ENCODE results near the gene NAPB.
"Not testable (repeated sequence)": the region's sequence is repeated elsewhere in the genome, so short reads cannot be mapped to it uniquely, and the experiment has no call there.

Gene NAPB

DNA sequence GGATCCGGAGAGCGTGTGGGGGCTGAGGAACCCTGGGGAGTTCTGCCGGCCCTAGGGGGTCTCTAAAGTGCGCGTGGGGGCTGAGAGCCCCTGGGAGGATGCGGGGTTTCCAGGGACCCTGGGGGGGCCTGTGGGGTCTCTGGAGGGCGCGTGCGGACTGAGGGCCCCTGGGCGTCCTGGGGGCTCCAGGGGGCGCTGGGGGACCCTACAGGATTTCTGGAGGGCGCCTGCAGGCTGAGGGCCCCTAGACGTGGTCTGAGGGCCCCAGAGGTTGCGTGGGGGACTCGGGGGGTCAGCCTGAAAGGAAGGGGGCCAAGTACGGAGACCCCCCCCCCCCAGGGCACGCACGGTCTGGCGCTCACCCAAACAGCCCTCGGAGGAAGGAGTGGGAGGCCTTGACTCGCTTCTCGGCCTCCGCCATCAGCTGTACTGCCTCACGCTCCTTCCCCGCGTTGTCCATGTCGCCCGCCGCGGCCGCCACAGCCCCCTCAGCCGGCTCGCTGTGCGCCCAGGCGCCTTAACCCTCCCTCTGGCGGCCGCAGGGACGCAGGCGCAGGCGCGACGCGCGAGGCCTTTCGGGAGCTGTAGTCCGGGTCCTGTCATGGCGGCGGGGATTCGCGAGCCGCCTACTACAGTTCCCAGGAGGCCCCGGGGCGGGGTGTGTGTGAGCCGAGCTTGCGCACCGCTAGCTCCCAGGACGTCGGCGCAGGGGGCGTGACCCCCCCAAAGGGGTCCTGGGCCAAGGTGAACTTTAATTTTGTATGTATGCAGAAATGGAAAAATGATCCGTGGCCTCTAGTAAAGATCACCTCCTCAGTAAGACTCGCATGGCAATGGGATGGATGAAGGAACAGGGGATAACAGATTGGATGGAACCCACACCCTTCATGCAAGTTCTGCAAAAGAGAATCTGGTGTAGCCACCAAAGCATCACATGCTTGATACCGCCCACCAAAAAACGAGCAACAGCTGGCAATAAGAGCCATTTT is at the start of gene NAPB:
Gene NAPB, minus strand, starts transcription at position 546 of the 989 bp plus-strand sequence. Its CDS starts 86 bp downstream, at position 460.
- DNase-seq, result peak; percentile 68

DNA sequence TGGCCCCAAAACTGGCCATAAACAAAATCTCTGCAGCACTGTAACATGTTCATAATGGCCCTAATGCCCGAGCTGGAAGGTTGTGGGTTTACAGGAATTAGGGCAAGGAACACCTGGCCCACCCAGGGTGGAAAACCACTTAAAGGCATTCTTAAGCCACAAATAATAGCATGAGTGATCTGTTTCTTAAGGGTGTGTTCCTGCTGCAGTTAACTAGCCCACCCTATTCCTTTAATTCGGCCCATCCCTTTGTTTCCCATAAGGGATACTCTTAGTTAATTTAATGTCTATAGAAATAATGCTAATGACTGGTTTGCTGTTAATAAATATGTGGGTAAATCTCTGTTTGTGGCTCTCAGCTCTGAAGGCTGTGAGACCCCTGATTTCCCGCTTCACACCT is 45.7 kb upstream of the NAPB start:
- not testable (repeated sequence) for DNase-seq

DNA sequence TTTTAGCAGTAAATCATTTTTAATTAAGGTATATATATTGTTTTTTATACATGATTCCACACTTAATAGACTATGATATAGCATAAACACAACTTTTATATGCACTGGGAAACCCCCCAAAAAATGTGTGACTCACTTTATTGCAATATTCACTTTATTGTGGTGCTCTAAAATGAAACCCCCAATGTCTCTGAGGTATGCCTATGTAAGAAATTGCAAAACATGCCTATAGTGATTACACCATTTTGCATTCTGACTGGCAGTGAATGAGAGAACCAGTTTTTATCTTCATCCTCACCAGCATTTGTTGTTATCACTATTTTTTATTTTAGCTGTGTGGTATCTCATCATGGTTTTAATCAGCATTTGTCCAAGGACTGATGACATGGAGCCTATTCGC is 39.9 kb upstream of the NAPB start:
- no peak for DNase-seq

DNA sequence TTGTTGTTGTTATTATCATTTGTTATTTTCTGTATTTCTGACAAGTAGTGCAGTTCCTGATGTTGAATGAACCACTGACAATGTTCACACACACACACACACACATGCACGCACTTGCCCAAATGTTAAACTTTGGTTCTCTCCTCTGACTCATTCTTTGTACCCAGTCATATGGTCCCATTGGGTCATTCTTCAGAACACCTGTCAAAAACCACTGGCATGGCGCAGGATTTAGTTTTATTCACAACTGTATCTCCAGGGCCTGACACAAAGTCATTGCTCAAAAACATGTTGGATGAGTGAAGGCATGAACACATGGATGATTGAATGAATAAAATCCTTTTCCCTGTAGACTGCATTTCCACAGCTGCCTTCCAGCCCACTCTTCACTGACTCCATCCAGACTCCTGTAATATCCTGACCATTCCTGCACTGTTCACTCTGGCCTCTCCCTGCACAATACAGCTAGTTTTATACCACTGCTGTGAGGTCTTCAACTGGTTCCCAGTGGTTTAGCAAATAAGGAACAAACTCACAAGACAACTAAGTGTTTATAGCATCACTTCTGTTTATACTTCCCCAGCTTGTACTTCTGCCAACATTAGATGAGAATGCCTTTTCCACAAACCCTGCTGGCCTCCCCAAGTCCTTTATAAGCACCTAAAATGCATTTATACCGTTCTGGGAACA is 38.3 kb upstream of the NAPB start:
- DNase-seq, result no peak

DNA sequence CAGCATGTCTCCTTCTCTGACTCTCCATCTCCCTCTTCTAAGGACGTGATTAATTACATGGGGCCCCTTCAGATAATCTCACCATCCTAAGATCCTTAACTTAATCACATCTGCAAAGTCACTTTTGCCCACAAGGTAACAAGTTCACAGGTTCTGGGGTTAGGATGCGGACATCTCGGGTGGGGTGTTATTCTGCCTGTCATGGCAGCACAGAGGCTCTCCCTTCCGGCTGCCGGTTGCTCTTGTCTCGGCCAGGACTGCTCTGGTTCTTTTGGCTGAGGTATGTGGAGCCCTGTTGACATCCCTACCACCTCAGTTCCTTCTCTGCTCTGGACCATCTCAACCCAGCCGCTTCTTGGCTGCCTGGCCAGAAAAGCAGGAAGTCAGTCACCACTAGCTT is 35.6 kb upstream of the NAPB start:
- DNase-seq, result no peak

DNA sequence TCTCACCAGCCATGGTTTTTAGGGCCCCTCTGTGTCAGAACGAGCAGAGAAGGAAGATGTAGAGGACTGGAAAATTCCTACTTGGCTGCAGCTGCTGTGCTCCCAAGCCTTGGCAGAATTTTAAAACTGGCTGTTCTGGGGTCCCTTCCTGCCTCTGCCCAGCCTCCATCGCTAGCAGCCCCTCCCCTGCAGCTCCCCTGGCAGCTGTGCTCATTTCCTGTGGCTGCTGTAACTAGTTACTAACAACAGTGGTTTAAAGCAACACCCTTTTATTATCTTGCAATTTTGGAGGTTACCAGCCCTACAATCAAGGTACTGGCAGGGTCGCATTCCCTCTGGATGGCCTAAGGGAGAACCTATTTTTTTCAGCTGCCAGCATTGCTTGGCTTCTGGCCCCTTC is 35.1 kb upstream of the NAPB start:
- DNase-seq, result no peak

DNA sequence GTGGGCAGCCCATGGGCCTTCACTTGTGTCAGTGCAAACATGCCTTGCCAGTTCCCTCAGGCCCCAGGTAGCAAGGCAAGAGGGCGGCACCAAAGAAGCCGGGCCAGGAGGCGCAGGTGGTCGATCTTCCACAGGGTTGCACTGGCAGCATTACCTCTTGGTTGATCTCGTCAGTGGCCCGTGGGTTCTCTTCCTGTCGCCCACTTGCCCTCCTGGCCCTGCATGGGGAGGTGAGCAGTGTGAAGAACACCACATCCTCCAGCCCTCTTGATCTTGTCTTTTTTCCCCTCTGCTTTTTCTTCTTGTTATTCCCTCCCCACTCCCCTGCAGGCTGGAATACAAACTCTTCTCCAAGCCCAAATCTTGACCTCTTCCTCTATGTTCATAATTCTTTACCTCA is 34.4 kb upstream of the NAPB start:
- DNase-seq, result no peak

DNA sequence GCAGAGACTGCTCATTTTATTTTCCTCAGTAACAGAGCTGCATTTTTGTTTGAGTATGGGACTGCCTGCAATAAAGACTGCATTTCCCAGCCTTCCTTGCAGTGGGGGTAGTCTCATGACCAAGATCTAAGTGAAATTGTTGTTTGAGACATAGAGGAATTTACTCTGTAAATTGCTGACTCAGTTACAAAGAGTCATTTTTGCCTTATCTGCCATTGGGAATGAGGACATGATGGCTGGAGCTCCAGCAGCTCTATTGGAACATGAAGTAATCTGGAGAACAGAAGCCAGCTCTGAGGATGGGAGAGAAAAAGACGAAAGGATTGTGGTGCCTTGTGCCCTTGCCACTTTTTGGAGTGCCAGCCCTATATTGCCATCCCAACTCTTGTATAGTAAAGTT is 33.5 kb upstream of the NAPB start:
- no peak for DNase-seq

DNA sequence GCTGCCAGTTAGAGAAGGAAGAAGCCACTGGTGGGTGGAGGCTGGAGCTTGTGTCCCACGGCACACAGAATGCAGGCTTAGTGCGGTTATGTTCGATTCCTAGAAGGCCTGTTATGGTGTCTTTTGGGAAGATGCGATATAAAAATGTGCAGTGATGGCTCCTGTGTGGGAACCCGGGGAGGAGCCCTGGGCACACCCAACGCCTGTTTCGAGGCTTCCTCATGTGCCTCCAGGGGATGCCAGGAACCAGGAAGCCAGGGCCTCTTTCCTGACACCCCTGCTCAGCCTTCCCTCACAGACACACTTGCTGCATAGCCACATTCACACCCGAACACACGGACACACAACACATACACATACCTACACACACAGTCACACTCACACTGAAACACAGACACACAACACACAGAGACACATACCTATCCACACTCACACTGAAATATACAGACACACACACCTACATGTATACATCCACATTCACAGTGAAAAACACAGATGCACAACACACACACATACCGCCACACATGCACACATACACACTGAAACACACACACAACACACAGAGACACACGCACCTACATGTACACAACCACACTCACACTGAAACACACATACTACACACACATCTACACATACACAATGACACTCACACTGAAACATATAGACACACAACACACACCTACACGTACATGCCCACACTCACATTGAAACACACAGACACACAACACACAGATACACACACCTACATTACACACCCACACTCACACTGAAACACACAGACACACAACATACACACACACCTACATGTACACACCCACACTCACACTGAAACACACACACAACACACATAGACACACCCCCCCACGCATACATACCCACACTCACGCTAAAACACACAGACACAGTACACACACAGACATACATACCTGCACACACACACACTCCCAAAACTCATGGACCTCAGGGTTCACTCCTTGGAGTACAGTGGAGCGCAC is 32.6 kb upstream of the NAPB start:
- DNase-seq, result no peak

DNA sequence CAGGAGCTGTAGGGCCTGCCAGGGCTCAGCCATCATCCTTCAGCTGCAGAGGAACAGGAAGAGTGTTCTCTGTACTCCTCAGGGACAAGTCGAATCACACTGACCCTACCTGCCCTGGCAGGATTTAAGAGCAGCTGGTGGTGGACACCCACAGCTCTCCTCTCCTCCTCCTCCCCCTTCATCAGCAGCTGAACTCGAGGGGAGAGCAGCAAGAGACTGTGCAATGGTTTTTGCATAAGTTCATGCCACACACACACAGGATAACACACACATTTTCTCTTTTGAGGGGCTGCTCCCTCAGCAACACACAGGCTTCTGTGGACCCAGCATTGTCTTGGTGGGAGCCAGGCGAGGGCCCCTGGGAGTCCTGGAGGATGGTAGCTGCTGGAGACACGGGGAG is 31.5 kb upstream of the NAPB start, which contains the start of gene CST11:
Gene CST11, minus strand, starts transcription at position 101 of the 400 bp plus-strand sequence. Its CDS starts 65 bp downstream, at position 36.
- no peak for DNase-seq

DNA sequence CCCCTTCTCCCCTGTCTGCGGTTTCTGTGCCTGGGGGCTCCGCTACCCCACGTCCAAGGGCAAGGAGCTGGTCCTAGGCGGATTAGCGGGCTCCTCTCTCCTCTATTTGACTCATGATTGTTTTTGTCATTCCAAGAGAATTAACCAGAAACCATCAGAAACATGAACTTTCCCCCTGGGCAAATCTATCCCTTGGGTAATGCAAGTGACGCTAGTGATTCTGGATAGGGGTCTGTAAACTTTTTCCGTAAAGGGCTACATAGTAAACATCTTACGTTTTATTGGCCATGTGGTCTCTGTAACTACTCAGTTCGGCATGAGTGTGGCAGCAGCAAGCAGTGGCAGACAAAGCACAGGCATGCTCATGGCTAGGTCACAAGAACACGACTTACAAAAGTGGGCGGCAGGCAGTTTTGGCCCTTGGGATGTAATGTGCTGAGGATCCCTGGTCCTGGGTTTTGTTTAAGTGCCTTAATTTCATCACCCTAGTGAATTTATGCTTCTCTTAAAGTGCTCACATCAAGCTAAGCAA is 30.7 kb upstream of the NAPB start:
- DNase-seq, result no peak

DNA sequence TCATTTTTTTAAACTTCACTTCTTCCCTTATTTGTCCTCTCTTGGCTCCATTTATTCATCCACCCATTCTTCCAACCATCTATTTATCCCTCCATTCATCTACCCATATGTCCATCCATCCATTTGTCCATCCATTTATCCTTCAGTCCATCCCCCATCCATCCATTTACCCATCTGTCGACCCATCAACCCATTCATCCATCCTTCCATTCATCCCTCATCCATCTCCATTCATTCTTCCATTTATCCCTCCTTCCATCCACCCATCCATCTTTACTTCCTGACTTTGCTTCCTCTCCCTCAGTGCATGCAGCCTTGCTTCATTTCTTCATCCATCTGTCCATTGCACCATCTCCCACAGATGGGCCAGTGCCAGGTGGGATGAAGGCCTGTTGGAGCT is 29.6 kb upstream of the NAPB start:
- DNase-seq, result no peak

DNA sequence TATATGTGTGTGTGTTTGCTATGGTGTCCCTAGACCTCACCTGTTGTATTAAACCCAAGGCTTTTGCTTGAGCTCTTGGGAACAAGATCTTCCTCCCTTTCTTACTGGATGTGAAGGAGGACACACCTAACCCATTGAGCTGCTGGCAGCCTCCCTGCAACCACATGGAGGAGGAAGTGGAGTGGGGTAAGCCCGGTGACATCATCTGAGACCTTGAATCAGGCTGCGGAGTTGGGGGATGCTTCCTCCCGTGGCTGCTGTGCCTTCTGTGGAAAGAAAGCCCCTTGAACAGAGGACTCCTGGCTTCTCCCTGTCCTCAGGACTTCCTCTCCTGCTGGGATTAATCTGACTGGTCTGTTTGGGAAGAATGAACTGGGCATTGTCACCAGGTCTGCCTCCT is 28.1 kb upstream of the NAPB start:
- DNase-seq, result no peak

DNA sequence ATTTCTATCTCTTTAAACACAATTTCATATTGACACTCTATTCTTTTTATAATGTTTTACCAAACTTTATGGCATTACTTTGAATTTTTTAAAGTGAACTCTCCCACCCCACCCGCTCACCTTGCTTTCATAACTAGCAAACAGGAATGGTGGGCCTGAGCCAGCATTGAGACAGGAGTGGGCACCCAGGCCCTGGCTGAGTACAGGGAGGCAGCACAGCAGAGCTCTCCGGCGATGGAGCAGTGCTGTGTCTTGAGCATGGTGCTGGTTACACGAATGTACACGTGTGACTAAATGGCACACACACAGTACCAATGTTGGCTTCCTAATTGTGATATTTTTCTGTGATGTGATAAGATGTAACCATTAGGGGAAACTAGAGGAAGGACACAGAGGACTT is 26.9 kb upstream of the NAPB start:
- no peak for DNase-seq

DNA sequence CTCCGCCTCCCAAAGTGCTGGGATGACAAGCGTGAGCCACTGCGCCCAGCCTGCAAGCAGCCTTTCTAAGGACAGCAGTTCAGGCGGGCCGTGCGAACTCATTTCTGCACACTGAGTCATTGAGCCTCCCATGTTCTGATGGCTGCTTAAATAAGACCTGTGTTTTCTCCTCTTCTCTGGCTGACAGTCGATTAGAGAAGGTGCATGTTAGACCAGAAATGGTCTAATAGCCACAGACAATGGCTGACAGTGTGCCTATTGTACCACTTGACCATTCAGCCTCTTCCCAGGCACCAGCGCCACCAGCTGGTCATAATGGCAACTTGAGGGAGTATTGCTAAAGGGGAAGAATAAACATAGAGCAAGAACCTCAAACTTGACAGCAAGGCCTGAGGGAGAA is 25.2 kb upstream of the NAPB start:
- no peak for DNase-seq

DNA sequence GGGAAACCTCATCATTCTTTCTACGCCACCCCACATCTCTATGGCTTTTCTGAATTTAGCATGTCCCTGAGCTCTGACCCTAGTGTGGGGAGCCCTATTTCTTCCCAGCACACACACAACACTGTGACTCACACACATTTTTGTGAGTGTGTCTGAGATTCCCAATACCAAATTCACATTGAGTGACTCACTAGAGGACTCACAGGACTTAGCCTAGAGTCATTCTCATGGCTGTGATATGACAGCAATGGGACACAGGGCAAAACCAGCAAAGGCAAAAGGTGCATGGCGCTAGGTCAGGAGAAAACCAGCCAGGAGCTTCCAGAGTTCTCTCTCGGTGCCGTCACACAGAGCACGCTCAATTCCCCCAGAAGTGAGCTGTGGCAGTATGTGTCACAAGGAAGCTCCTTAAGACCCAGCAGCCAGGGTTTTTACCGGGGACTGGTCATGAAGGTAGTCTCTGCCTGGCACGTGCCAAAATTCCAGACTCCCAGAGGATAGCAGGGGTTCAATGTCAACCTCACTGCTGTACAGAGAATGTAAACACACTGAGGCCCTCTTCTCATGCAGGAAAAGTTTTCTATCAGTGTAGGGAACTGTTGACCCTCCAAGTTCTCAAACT is 24.4 kb upstream of the NAPB start:
- no peak for DNase-seq

DNA sequence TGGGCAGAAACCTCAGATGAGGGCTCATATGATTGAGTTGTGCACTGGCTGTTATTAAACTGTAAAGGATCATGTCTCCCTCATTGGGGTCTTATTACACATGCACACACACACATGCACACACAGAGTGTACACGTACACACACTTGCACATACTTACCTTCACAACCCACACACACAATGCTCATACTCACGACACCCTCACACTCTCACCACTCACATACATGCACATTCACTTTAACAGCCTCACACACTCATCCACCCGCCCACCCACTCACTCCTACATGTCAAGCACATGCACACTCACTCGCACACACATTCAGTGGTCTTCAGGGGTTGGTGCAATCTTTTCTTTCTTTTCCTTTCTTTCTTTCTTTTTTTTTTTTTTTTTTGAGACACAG is 23.6 kb upstream of the NAPB start:
- DNase-seq, result no peak

DNA sequence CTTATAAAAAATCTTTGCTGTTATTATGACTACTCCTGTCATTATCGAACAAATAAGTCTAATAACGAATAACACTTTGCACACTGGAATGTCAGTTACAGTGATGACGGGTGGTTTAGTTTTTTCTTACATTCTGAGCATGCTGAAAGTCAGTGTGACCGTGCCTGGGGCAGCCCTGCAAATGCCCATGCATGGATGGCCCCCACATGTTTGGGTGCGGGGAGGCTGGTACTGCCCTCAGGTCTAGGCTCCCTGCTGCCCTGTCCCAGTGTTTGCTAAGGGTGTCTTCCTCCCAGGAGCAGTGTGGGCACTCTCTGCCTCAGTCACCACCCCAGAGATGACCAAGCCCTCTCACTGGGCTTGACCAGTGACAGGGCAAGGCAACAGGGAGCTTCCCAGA is 21.1 kb upstream of the NAPB start:
- no peak for DNase-seq

DNA sequence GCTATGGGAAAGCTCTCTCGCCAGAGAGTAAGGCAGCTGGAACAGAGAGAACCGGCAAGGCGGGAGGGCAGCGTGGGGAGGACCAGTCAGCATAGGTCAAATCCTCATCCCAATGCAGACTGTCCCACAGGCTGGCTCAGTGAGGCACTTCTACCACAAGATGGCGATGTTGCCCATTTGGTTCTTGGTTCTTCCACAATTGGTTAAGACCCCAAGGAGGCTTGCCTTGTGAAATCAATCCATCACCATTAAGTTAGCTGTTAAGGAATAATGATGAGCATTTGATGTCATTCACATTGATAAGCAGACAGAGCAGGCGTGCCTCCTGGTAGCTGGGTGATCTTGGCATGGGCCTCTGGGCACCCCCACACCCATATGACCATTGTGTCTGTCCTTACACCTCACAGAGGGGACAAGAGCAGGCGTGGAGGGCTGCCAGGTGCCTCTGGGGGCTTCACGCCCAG is 20.6 kb upstream of the NAPB start:
- no peak for DNase-seq

DNA sequence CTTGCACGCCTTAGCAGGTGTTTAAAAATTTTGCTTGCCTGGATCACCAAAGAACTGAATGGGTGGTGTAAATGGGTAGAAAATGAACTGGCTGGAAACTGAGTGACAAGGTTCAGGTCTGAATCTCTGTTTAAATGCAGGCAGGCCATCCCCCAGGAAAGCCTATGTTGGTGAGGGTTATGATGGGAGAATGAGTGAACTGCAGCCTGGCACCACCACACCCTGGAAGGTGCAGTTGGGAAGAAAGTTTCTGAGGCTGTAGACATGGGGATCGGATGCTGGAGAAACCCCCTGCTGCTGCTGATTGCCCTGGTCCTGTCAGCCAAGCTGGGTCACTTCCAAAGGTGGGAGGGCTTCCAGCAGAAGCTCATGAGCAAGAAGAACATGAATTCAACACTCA is 18.7 kb upstream of the NAPB start:
- no peak for DNase-seq

DNA sequence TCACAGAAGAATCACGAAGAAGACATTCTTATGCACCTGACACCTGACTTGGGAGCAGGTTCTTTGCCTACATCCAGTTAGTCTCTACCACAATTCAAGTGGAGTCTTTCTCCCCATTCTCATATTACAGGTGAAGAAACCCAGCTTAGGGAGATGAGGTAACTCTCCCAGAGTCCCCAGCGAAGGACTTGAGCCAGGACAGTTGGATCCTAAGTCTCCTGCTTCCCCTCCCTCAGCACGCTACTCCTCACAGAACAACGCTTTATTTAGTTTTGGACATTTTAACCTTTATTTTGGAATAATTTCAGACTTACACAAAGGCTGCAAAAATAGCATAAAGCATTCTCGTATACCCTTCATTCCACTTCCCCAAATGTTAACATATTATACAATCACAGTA is 17.4 kb upstream of the NAPB start:
- no peak for DNase-seq

Measured in SIG-M5 (cell line).